ENCODE data around the gene ARHGEF9.

DNA sequence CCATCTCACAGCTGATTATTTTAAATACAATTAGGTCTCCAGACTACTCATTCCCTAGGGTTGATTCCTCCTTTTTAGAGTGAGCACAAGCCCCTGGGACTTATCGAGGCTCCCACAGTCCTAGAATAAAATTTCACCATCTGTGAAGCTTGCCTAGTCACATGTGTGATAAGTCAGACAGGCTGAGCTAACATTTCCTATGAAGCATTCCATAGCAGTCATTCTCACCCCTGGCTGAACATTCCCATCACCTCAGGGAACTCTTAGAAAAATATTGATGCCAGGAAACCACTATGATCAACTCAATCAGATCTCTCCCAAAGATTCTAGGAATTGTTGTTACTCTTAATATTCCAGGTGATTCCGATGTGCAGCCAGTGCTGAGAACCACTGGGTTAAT is 37.7 kb downstream of the ARHGEF9 start:
- no peak for TF ChIP-seq CTCF (tag by site-specific recombination; IDR thresholded peaks at IDR 0.05)
- TF ChIP-seq ZNF707 (tag by site-specific recombination; IDR thresholded peaks at IDR 0.05): no peak
- TF ChIP-seq, protein P1, sequence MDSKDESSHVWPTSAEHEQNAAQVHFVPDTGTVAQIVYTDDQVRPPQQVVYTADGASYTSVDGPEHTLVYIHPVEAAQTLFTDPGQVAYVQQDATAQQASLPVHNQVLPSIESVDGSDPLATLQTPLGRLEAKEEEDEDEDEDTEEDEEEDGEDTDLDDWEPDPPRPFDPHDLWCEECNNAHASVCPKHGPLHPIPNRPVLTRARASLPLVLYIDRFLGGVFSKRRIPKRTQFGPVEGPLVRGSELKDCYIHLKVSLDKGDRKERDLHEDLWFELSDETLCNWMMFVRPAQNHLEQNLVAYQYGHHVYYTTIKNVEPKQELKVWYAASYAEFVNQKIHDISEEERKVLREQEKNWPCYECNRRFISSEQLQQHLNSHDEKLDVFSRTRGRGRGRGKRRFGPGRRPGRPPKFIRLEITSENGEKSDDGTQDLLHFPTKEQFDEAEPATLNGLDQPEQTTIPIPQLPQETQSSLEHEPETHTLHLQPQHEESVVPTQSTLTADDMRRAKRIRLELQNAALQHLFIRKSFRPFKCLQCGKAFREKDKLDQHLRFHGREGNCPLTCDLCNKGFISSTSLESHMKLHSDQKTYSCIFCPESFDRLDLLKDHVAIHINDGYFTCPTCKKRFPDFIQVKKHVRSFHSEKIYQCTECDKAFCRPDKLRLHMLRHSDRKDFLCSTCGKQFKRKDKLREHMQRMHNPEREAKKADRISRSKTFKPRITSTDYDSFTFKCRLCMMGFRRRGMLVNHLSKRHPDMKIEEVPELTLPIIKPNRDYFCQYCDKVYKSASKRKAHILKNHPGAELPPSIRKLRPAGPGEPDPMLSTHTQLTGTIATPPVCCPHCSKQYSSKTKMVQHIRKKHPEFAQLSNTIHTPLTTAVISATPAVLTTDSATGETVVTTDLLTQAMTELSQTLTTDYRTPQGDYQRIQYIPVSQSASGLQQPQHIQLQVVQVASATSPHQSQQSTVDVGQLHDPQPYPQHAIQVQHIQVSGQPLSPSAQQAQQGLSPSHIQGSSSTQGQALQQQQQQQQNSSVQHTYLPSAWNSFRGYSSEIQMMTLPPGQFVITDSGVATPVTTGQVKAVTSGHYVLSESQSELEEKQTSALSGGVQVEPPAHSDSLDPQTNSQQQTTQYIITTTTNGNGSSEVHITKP (tag by site-specific recombination; IDR thresholded peaks at IDR 0.05): no peak
- TF ChIP-seq TCF7L2 (IDR thresholded peaks at IDR 0.05; ENCODE audit: borderline replicate concordance, low read depth, low read length): no peak
- TF ChIP-seq MEIS1 (CRISPR knock-in tag; IDR thresholded peaks at IDR 0.05; ENCODE audit: borderline replicate concordance): no peak
- TF ChIP-seq ZNF639 (tag by site-specific recombination; IDR thresholded peaks at IDR 0.05): no peak
- TF ChIP-seq ZNF677 (tag by site-specific recombination; IDR thresholded peaks at IDR 0.05): no peak
- no peak for TF ChIP-seq ZNF10 (tag by site-specific recombination; IDR thresholded peaks at IDR 0.05)
- TF ChIP-seq SP2 (tag by site-specific recombination; IDR thresholded peaks at IDR 0.05): no peak
- TF ChIP-seq ZNF510 (tag by site-specific recombination; IDR thresholded peaks at IDR 0.05; ENCODE audit: insufficient replicate concordance): no peak
- no peak for TF ChIP-seq SETDB1 (IDR thresholded peaks at IDR 0.05; ENCODE audit: insufficient read length, low read length)
- no peak for TF ChIP-seq ZNF2 (tag by site-specific recombination; IDR thresholded peaks at IDR 0.05)
- no peak for TF ChIP-seq REST (tag by site-specific recombination; IDR thresholded peaks at IDR 0.05)
